Astrocyte (in vitro differentiated cells and primary cell): Measurements from ENCODE around the gene OMA1. TPM values are rescaled to one million over a fixed set of nuclear protein-coding genes. Genes with fewer than 3 reads are reported as not detected.

ENCODE experiments used
- DNase-seq: peaks from one replicate; pipeline ENCODE4 v3.0.0-alpha.2; 2010; ENCODE audit warnings: low read depth
- FAIRE-seq: peaks from 2 replicates; lab custom pipeline; 2011; peaks lifted over from hg19 to GRCh38; lab: Jason Lieb, UNC
- H2AFZ ChIP-seq: 2 replicates; pipeline ENCODE4 v1.6.0; 2012; ENCODE audit warnings: low read depth, low read length, inconsistent platforms
- H3K27ac ChIP-seq: 2 replicates; pipeline ENCODE4 v1.5.1; 2011; ENCODE audit warnings: low read depth, low read length, inconsistent platforms
- H3K27me3 ChIP-seq: 2 replicates; pipeline ENCODE4 v1.6.0; 2011; ENCODE audit warnings: low read length, inconsistent platforms; ENCODE audit not compliant: insufficient read depth
- H3K36me3 ChIP-seq: 2 replicates; pipeline ENCODE4 v1.5.1; 2011; ENCODE audit warnings: low read length, inconsistent platforms; ENCODE audit not compliant: insufficient read depth
- H3K4me1 ChIP-seq: 2 replicates; pipeline ENCODE4 v1.5.1; 2011; ENCODE audit warnings: low read length, inconsistent platforms; ENCODE audit not compliant: insufficient read depth
- H3K4me2 ChIP-seq: 2 replicates; pipeline ENCODE4 v1.6.0; 2012; ENCODE audit warnings: low read length, inconsistent platforms
- H3K4me3 ChIP-seq: 2 replicates; pipeline ENCODE4 v1.5.1; 2011; ENCODE audit warnings: low read depth, mild to moderate bottlenecking, low read length, inconsistent platforms; ENCODE audit not compliant: insufficient read depth
- H3K79me2 ChIP-seq: 2 replicates; pipeline ENCODE4 v1.6.0; 2012; ENCODE audit warnings: mild to moderate bottlenecking, low read length, inconsistent platforms; ENCODE audit not compliant: insufficient read depth
- H3K9ac ChIP-seq: 2 replicates; pipeline ENCODE4 v1.6.0; 2012; ENCODE audit warnings: mild to moderate bottlenecking, low read length, inconsistent platforms
- H3K9me3 ChIP-seq: 2 replicates; pipeline ENCODE4 v1.5.1; 2012; ENCODE audit warnings: low read depth, mild to moderate bottlenecking, low read length, inconsistent platforms; ENCODE audit not compliant: insufficient read depth
- H4K20me1 ChIP-seq: 2 replicates; pipeline ENCODE4 v1.6.0; 2012; ENCODE audit warnings: low read length, inconsistent platforms; ENCODE audit not compliant: insufficient read depth
- H3K27ac Mint-ChIP-seq: one replicate; pipeline ENCODE4 v1.8.0; 2021; ENCODE audit warnings: mild to moderate bottlenecking, mixed read lengths; ENCODE audit not compliant: unreplicated experiment
- H3K27me3 Mint-ChIP-seq: one replicate; pipeline ENCODE4 v1.8.0; 2021; ENCODE audit warnings: low read depth, mixed read lengths; ENCODE audit not compliant: unreplicated experiment
- H3K36me3 Mint-ChIP-seq: one replicate; pipeline ENCODE4 v1.8.0; 2021; ENCODE audit warnings: low read depth, mixed read lengths; ENCODE audit not compliant: unreplicated experiment
- H3K4me1 Mint-ChIP-seq: one replicate; pipeline ENCODE4 v1.8.0; 2021; ENCODE audit warnings: low read depth, mixed read lengths; ENCODE audit not compliant: unreplicated experiment
- H3K4me3 Mint-ChIP-seq: one replicate; pipeline ENCODE4 v1.8.0; 2021; ENCODE audit warnings: mild to moderate bottlenecking, moderate library complexity, mixed read lengths; ENCODE audit not compliant: unreplicated experiment
- H3K9me3 Mint-ChIP-seq: one replicate; pipeline ENCODE4 v1.8.0; 2021; ENCODE audit warnings: mild to moderate bottlenecking, mixed read lengths; ENCODE audit not compliant: unreplicated experiment
- EZH2 ChIP-seq: IDR thresholded peaks from 2 replicates; pipeline ENCODE4 v1.6.1; 2012; ENCODE audit warnings: mild to moderate bottlenecking, low read length, inconsistent platforms; ENCODE audit not compliant: insufficient read depth
- total RNA-seq: library from RNA; stranded (reverse); gene quantifications from 2 replicates; pipeline ENCODE4 v1.2.1, GENCODE V29; 2021
- TF ChIP-seq, protein P1 (sequence below): IDR thresholded peaks from 2 replicates; pipeline ENCODE4 v1.5.1; 2011; ENCODE audit warnings: low read depth, mild to moderate bottlenecking, inconsistent platforms, low read length, moderate library complexity; ENCODE audit not compliant: insufficient read depth

Gene OMA1
- total RNA-seq, 1 donor from 2014 or later: 5.1 TPM

- H3K36me3 ChIP-seq: no peaks in the 10 kb centered on the region
- no peak overlapping the region for H3K27ac Mint-ChIP-seq
- H3K79me2 ChIP-seq: no peaks in the 10 kb centered on the region
- H4K20me1 ChIP-seq: no peaks in the 10 kb centered on the region
- no peak for TF ChIP-seq EZH2
- TF ChIP-seq, protein P1, sequence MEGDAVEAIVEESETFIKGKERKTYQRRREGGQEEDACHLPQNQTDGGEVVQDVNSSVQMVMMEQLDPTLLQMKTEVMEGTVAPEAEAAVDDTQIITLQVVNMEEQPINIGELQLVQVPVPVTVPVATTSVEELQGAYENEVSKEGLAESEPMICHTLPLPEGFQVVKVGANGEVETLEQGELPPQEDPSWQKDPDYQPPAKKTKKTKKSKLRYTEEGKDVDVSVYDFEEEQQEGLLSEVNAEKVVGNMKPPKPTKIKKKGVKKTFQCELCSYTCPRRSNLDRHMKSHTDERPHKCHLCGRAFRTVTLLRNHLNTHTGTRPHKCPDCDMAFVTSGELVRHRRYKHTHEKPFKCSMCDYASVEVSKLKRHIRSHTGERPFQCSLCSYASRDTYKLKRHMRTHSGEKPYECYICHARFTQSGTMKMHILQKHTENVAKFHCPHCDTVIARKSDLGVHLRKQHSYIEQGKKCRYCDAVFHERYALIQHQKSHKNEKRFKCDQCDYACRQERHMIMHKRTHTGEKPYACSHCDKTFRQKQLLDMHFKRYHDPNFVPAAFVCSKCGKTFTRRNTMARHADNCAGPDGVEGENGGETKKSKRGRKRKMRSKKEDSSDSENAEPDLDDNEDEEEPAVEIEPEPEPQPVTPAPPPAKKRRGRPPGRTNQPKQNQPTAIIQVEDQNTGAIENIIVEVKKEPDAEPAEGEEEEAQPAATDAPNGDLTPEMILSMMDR: no peak
- DNase-seq: no peak
- H3K27me3 ChIP-seq: no peaks in the 10 kb centered on the region
- H3K9me3 Mint-ChIP-seq: no peaks in the 10 kb centered on the region
- no peak overlapping the region for H3K27ac ChIP-seq
- H3K4me1 ChIP-seq: peaks cover 12% of the 10 kb centered on the region
- no peak overlapping the region for H2AFZ ChIP-seq
- H3K9me3 ChIP-seq: no peaks in the 10 kb centered on the region
- H3K9ac ChIP-seq: no peak overlapping the region
- no peak overlapping the region for H3K4me3 Mint-ChIP-seq
- H3K4me2 ChIP-seq: no peak overlapping the region
- FAIRE-seq: peak; percentile 32
- H3K4me3 ChIP-seq: no peak overlapping the region
- peaks cover 3% of the 10 kb centered on the region for H3K27me3 Mint-ChIP-seq
- H3K36me3 Mint-ChIP-seq: no peaks in the 10 kb centered on the region
- peaks cover 4% of the 10 kb centered on the region for H3K4me1 Mint-ChIP-seq
Observed at GRCh38 chr1:58434607-58435006, 111.9 kb downstream of the OMA1 start.

- no peak overlapping the region for H3K4me3 Mint-ChIP-seq
- Histone ChIP-seq H3K4me1 (peaks cover 12% of the 10 kb centered on the region), H4K20me1 (no peaks in the 10 kb centered on the region), H3K9ac (no peak overlapping the region), H3K9me3 (no peaks in the 10 kb centered on the region), H3K27me3 (no peaks in the 10 kb centered on the region), H3K79me2 (no peaks in the 10 kb centered on the region), H3K4me2 (no peak overlapping the region), H3K4me3 (no peak overlapping the region), H2AFZ (no peak overlapping the region), H3K27ac (no peak overlapping the region), H3K36me3 (no peaks in the 10 kb centered on the region)
- DNase-seq (no peak), FAIRE-seq (no peak)
- peaks cover 4% of the 10 kb centered on the region for H3K27me3 Mint-ChIP-seq
- no peak for TF ChIP-seq EZH2
- TF ChIP-seq, protein P1: no peak
- H3K9me3 Mint-ChIP-seq: no peaks in the 10 kb centered on the region
- peaks cover 4% of the 10 kb centered on the region for H3K4me1 Mint-ChIP-seq
- H3K27ac Mint-ChIP-seq: no peak overlapping the region
- H3K36me3 Mint-ChIP-seq: no peaks in the 10 kb centered on the region
Observed at GRCh38 chr1:58434181-58434580, 112.3 kb downstream of the OMA1 start.

DNA sequence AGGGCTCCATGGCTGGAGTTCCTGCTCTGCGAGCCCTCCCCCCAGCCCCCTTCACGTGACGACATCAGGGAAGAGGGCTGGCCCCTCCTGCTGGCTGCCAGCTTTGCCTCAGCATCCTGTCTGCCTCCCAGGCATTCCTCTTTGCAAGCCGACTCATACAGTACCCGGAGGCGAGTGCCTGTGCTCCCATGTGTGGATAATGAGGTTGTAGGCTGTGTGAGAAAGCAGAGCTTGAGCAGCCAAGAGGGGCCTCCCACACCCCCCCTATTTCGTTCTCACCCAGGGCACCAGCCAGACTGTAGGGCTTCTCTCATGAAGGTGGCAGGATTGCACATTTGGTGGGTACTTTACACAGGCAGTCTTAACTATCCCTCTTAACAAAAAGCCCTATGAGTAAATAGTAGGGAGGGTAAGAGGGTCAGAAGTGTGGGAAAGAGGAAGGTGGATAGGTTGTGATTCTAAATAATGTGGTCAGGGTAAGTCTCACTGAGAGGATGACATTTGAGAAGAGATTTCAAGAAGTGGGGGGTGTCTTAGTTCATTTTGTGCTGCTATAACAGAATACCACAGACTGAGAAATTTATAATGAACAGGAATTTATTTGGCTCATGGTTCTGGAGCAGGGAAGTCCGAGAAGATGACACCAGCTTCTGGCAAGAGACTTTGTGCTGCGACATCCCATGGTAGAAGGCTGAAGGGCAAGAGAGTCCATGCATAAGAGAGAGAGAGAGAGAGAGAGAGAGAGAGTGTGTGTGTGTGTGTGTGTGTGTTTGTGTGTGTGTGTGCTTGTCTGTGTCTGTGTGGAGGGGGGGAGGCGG lies 113.5 kb downstream of the OMA1 start:
- Mint-ChIP-seq H3K4me3 (no peak overlapping the region), H3K4me1 (peaks cover 4% of the 10 kb centered on the region), H3K27ac (no peak overlapping the region), H3K9me3 (no peaks in the 10 kb centered on the region), H3K36me3 (no peaks in the 10 kb centered on the region), H3K27me3 (peaks cover 7% of the 10 kb centered on the region)
- peak overlapping the region; percentile 79 for H3K4me2 ChIP-seq
- no peaks in the 10 kb centered on the region for H4K20me1 ChIP-seq
- no peak overlapping the region for H3K4me3 ChIP-seq
- no peaks in the 10 kb centered on the region for H3K79me2 ChIP-seq
- H3K9ac ChIP-seq: peak overlapping the region; percentile 58
- no peaks in the 10 kb centered on the region for H3K36me3 ChIP-seq
- peak overlapping the region; percentile 66 for H3K27ac ChIP-seq
- H3K4me1 ChIP-seq: peaks cover 12% of the 10 kb centered on the region
- DNase-seq (peak; percentile 92), FAIRE-seq (peak; percentile 65)
- H2AFZ ChIP-seq: peak overlapping the region; percentile 67
- no peaks in the 10 kb centered on the region for H3K27me3 ChIP-seq
- no peak for TF ChIP-seq EZH2
- TF ChIP-seq, protein P1: no peak
- H3K9me3 ChIP-seq: no peaks in the 10 kb centered on the region
